Measurements from ENCODE around the gene NTN4.
"Not testable (repeated sequence)": the region's sequence is repeated elsewhere in the genome, so short reads cannot be mapped to it uniquely, and the experiment has no call there.

The NTN4 gene

DNA sequence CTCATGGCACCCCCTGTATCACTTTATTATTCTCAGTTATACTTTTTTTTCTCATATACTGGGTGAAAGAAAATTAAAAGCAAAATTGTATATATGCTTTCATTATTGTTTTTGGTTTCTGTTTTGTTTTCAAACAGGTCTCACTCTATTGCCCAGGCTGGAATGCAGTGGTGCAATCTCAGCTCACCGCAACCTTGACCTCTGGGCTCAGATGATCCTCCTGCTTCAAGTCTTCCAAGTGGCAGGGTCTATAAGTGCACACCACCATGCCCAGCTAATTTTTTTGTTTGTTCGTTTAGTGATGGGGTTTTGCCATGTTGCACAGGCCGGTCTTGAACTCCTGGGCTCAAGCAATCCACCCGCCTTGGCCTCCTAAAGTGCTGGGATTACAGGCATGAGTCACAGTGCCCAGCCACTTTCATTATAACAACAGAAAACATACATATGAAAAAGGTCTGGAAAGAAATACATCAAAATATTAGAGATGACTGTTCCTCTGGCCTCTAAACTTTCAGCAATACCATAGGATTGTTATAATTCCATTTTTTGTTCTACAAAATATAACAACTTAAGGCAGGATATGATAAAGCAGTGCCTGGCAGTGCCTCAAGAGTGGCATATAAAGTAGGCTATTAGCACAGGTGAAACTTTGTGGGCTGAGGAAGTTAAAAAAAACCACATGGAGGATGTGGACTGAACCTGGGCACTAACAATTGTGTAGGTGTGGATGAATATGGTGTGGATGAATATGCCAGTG lies 5.8 kb upstream of the NTN4 start:
- DNase-seq (ENCODE audit: low spot score): no peak

DNA sequence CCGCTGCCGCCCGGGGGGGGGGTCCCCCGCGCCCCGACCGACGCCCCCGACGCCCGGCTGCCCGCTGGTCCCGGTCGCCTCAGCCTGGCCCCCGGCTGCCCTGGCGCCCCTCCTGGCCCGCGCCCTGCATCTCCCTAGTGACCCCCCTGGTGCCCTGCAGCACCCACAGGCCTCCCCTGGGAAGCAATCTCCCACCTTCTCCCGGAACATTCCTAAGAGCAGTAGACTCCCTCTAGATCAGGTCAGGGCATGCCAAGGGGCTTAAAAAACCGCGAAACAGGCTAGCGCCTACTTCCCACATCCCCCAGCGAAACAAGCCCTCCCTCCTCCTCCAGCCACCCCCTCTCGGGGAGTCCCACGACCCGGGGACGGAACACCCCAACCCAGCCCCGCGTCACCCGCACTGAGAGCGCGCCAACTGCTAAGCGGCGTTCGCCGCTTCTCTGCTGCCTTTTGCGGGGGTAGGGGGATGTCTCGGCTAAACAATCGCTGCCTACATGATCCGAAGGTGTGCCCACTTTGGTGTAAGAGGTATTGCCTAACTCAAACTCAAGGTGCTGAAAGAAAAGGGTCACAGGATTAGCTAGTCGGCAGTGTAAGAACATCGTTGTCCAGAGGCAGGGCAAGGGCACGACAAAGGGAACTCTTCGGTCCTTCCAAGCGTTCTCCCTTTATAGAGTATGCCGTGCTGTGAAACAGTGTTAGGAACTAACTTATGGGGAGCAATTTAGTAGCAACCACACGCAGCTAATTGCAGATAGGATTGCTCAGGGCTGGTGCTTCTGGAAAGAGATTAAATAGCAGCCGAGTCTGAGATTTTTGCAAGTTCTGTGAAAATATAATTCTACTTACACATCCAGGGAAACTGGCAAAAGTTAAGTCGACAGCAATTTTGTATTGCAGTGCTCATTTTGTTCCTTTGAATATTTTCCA lies 619 bp upstream of the NTN4 start:
- DNase-seq (ENCODE audit: low spot score): peak; percentile 22

- DNase-seq (ENCODE audit: low spot score): peak; percentile 14
These were observed 1.2 kb downstream of the NTN4 start for GRCh38 chr12:95789126-95790032.

GRCh38 chr12:95788637-95789036 lies 1.9 kb downstream of the NTN4 start:
- peak; percentile 57 for DNase-seq (ENCODE audit: low spot score)

GRCh38 chr12:95787274-95787818 lies 3.2 kb downstream of the NTN4 start:
- DNase-seq (ENCODE audit: low spot score): no peak

DNA sequence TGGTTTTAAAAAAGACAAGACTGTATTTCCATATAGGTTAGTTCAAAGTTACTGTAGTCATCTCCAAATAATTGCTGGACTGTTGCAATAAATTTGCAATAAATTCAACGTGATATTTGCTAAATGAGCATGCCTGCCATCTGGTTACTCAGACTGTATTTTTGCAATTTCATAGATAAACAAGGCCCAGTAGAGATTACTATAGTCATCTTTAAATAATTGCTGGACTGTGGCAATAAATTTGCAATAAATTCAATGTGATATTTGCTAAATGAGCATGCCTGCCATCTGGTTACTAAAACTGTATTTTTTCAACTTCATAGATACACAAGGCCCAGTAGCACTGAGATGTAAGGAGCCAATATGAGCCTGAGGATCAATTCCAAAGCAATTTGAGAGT lies 5.6 kb downstream of the NTN4 start:
- DNase-seq (ENCODE audit: low spot score): no peak

DNA sequence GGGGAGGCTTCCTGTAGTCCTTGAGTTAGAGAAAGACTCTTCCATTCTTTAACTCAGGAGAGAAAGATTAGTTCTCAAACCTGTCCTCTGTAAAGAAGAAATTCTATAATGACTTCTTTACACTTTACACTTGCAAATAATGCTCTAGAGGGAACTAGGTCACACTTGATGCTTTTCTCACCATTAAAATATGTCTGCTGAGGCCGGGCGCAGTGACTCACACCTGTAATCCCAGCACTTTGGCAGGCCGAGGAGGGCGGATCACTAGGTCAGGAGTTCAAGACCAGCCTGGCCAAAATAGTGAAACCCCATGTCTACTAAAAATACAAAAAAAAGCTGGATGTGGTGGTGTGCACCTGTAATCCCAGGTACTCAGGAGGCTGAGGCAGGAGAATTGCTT lies 6.3 kb downstream of the NTN4 start:
- DNase-seq (ENCODE audit: low spot score): no peak

DNA sequence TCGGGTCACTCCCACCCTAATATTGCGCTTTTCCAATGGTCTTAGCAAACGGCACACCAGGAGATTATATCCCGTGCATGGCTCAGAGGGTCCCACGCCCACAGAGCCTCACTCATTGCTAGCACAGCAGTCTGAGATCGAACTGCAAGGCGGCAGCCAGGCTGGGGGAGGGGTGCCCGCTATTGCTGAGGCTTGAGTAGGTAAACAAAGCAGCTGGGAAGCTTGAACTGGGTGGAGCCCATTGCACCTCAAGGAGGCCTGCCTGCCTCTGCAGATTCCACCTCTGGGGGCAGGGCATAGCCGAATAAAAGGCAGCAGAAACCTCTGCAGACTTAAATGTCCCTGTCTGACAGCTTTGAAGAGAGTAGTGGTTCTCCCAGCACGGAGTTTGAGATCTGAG lies 15.1 kb downstream of the NTN4 start:
- DNase-seq (ENCODE audit: low spot score): not testable (repeated sequence)

DNA sequence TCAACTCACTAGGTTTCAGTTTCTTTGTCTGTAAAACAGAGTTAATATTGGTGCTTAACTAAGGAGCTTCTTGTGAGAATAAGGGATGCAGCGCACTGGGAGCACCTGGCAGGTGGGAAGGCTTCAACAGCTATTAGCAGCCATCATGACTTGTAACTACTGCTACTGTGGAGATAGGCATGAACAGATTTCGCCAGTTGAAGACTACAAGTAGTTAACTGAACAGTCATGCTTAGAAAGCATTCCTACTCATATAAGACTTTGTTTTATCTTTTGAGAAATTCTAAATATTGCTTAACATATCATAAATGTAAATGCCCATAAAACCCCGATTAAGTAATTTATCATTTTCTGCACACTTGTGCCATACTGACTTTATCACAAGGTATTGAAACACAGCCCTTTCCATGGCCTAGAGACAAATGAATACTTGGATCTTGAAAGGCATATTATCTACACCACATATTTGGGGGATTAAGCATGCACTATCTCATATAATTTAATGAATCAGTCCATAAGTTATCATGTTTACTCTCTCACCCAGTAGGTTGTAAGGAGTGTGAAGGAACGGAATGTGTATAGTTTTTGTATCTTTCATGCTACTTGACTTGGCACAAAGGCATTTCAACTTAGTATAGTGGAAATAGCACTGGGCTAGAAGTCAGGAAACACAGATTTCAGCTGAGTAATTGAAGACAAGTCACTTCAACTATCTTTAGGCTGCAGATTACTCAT lies 16.1 kb downstream of the NTN4 start:
- peak; percentile 14 for DNase-seq (ENCODE audit: low spot score)

GRCh38 chr12:95773320-95773719 lies 17.2 kb downstream of the NTN4 start:
- DNase-seq (ENCODE audit: low spot score): no peak

DNA sequence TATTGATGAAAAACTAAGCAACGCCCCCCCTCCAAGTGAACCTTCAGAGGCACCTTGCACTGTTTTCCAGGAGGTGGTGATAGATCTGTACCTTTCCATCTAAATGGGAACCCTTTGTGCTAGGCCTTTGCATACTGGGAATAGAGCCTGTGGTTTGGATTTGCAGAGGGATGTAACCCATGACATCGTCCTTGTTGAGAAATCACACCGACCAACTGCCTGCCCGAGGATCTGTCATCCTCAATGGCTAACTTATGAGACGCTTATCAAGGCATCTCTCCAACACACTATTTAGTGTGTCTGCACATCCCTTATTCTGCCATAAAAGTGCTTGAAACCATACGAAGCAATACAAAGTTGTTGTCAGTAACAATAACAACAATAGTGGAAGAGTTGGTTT lies 22.9 kb downstream of the NTN4 start:
- no peak for DNase-seq (ENCODE audit: low spot score)

- no peak for DNase-seq (ENCODE audit: low spot score)
These were observed 24.1 kb downstream of the NTN4 start for GRCh38 chr12:95766356-95767019.

- DNase-seq (ENCODE audit: low spot score): no peak
These were observed 25.7 kb downstream of the NTN4 start for GRCh38 chr12:95764848-95765247.

- DNase-seq (ENCODE audit: low spot score): peak; percentile 63
These were observed 26.7 kb downstream of the NTN4 start for GRCh38 chr12:95763809-95764253.

- no peak for DNase-seq (ENCODE audit: low spot score)
These were observed 28.3 kb downstream of the NTN4 start for GRCh38 chr12:95762123-95762785.

- no peak for DNase-seq (ENCODE audit: low spot score)
These were observed 30.2 kb downstream of the NTN4 start for GRCh38 chr12:95760371-95760770.

- DNase-seq (ENCODE audit: low spot score): no peak
These were observed 30.8 kb downstream of the NTN4 start for GRCh38 chr12:95759718-95760117.

DNA sequence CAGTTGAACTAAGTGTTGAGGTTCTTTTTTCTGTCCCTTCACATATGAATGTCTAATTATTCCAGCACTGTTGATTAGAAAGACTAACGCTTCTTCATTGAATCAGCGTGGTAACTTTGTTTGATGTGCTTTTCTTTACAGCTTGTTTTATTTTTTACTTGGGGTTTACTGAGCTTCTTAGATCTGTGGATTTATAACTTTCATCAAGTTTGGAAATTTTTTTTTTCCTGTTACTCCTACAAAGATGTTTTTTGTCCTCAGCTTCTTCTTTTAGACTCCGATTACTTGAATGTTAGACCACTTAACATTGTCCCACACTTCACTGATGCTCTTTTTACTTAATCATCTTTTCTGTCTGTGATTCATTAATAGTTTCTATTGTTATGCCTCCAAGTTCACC lies 31.5 kb downstream of the NTN4 start:
- DNase-seq (ENCODE audit: low spot score): no peak

- no peak for DNase-seq (ENCODE audit: low spot score)
These were observed 34.2 kb downstream of the NTN4 start for GRCh38 chr12:95756362-95756761.

All from AG08396 (cell line).